GM06990 (cell line): ENCODE results near the gene HBM.

Experiments
- DNase-seq: peaks from one replicate; pipeline ENCODE4 v3.0.0-alpha.2; 2011; ENCODE audit not compliant: insufficient read length; ENCODE audit errors: extremely low read depth
- H3K27me3 ChIP-seq: replicated peaks from 2 replicates; pipeline ENCODE4 v1.6.0; 2011; ENCODE audit warnings: low read length; ENCODE audit not compliant: control insufficient read depth, insufficient read depth
- H3K36me3 ChIP-seq: 2 replicates; pipeline ENCODE4 v1.5.1; 2011; ENCODE audit warnings: low read length; ENCODE audit not compliant: control insufficient read depth, insufficient read depth
- H3K4me3 ChIP-seq: replicated peaks from 2 replicates; pipeline ENCODE4 v1.5.1; 2011; ENCODE audit warnings: low read depth, mild to moderate bottlenecking, control low read depth, low read length
- CTCF ChIP-seq: IDR thresholded peaks from 2 replicates; pipeline ENCODE4 v1.5.1; 2011; ENCODE audit warnings: low read length, control low read depth, mild to moderate bottlenecking, inconsistent platforms; ENCODE audit not compliant: insufficient read depth, poor library complexity, severe bottlenecking

The HBM gene

DNA sequence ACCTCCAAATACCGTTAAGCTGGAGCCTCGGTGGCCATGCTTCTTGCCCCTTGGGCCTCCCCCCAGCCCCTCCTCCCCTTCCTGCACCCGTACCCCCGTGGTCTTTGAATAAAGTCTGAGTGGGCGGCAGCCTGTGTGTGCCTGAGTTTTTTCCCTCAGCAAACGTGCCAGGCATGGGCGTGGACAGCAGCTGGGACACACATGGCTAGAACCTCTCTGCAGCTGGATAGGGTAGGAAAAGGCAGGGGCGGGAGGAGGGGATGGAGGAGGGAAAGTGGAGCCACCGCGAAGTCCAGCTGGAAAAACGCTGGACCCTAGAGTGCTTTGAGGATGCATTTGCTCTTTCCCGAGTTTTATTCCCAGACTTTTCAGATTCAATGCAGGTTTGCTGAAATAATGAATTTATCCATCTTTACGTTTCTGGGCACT is 11.6 kb downstream of the HBM start:
- H3K4me3 ChIP-seq: no peak overlapping the region
- H3K36me3 ChIP-seq: no peaks in the 10 kb centered on the region
- peaks cover 2% of the 10 kb centered on the region; the same call in 1 of the 2 replicates for H3K27me3 ChIP-seq
- DNase-seq: no peak
- TF ChIP-seq CTCF: no peak

DNA sequence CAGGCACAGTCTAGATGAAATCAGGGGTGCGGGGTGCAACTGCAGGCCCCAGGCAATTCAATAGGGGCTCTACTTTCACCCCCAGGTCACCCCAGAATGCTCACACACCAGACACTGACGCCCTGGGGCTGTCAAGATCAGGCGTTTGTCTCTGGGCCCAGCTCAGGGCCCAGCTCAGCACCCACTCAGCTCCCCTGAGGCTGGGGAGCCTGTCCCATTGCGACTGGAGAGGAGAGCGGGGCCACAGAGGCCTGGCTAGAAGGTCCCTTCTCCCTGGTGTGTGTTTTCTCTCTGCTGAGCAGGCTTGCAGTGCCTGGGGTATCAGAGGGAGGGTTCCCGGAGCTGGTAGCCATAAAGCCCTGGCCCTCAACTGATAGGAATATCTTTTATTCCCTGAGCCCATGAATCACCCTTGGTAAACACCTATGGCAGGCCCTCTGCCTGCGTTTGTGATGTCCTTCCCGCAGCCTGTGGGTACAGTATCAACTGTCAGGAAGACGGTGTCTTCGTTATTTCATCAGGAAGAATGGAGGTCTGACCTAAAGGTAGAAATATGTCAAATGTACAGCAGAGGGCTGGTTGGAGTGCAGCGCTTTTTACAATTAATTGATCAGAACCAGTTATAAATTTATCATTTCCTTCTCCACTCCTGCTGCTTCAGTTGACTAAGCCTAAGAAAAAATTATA is 12.3 kb downstream of the HBM start:
- Histone ChIP-seq H3K27me3 (peaks cover 2% of the 10 kb centered on the region; the same call in 1 of the 2 replicates), H3K36me3 (no peaks in the 10 kb centered on the region), H3K4me3 (no peak overlapping the region)
- DNase-seq: no peak
- TF ChIP-seq CTCF: no peak

- no peak for TF ChIP-seq CTCF
- DNase-seq: no peak
- Histone ChIP-seq H3K36me3 (no peaks in the 10 kb centered on the region), H3K4me3 (no peak overlapping the region), H3K27me3 (peaks cover 2% of the 10 kb centered on the region; the same call in 1 of the 2 replicates)
These were observed 12.9 kb downstream of the HBM start for GRCh38 chr16:178668-179015.

DNA sequence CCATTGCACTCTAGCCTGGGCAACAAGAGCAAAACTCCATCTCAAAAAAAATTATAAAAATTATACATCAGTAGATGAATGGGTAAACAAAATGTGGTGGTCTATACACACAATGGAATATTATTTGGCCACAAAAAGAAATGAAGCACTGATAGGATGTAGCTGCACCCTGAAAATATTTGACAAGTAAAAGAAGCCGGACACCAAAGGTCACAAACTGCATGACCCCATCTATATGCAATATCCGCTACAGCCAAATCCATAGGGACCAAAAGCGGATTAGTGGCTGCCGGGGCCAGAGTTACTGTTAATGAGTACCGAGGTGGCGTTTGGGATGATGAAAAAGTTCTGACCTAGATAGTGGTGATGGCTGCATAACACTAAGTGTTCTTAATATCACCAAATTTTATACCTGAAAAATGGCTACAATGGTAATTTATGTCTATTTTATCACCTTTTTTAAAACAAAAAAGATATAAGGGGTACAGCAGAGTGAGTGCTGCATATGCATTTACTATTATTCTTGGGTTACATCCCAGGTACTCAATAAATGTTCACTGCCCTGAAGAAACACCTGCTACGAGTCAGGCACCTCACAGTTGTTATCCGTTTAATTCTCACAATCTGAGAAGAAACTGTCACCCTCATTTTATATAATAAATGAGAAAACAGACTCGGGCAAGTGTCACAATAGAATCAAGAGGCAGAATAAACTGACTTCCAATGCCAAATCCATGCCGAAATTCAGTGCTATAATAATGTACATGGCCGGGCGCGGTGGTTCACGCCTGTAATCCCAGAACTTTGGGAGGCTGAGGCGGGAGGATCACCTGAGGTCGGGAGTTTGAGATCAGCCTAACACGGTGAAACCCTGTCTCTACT is 13.7 kb downstream of the HBM start:
- TF ChIP-seq CTCF: no peak
- no peak for DNase-seq
- no peak overlapping the region for H3K4me3 ChIP-seq
- peaks cover 2% of the 10 kb centered on the region; the same call in 1 of the 2 replicates for H3K27me3 ChIP-seq
- no peaks in the 10 kb centered on the region; the same call in 1 of the 2 replicates for H3K36me3 ChIP-seq

DNA sequence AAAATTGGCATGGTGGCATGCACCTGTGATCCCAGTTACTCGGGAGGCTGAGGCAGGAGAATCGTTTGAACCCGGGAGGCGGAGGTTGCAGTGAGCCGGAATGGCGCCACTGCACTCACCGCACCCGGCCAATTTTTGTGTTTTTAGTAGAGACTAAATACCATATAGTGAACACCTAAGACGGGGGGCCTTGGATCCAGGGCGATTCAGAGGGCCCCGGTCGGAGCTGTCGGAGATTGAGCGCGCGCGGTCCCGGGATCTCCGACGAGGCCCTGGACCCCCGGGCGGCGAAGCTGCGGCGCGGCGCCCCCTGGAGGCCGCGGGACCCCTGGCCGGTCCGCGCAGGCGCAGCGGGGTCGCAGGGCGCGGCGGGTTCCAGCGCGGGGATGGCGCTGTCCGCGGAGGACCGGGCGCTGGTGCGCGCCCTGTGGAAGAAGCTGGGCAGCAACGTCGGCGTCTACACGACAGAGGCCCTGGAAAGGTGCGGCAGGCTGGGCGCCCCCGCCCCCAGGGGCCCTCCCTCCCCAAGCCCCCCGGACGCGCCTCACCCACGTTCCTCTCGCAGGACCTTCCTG is 14.4 kb downstream of the HBM start, which contains the start of gene HBQ1:
TSS of gene HBQ1 (plus strand) at position 359 of the 575 bp plus-strand sequence. CDS start at position 387, 28 bp downstream.
- no peak for TF ChIP-seq CTCF
- Histone ChIP-seq H3K36me3 (no peaks in the 10 kb centered on the region; the same call in 1 of the 2 replicates), H3K27me3 (peaks cover 2% of the 10 kb centered on the region; the same call in 1 of the 2 replicates), H3K4me3 (no peak within 1 kb of the TSS)
- no peak for DNase-seq
